ENCODE measurements around the gene IER5. TPM values are rescaled to one million over a fixed set of nuclear protein-coding genes. Genes with fewer than 3 reads are reported as not detected.

IER5 gene
- total and polyA plus RNA-seq, 9 of the 15 experiments (the other 6 are each of a cell fraction or from before 2014, with no cell fraction given) = 2.4 to 32.1 (median 12.0) TPM

- TF ChIP-seq STAG1 (CRISPR knock-in tag; IDR thresholded peaks at IDR 0.05; ENCODE audit: borderline replicate concordance) = no peak
- peak; percentile 14; the same call in 1 of the 2 replicates for TF ChIP-seq BCOR (IDR thresholded peaks at IDR 0.05)
- TF ChIP-seq KLF1 (tag; IDR thresholded peaks at IDR 0.05) = no peak
- TF ChIP-seq THRB (CRISPR knock-in tag; conservative IDR thresholded peaks at IDR 0.05) = peak; percentile 77; the same call in 1 of the 2 replicates
- peak; percentile 30 for TF ChIP-seq CREBBP (IDR thresholded peaks at IDR 0.05; ENCODE audit: low read depth, low read length)
- 0 out of 2 replicates have a peak, but pooled peaks have one; percentile 62 for TF ChIP-seq OTX1 (CRISPR knock-in tag; IDR thresholded peaks at IDR 0.05)
- TF ChIP-seq ZNF408 (CRISPR knock-in tag; IDR thresholded peaks at IDR 0.05; ENCODE audit: low read depth) = no peak
- no peak for TF ChIP-seq CGGBP1 (CRISPR knock-in tag; IDR thresholded peaks at IDR 0.05)
- no peak for TF ChIP-seq POLR2H (tag; IDR thresholded peaks at IDR 0.05; ENCODE audit: low read depth)
- no peak for TF ChIP-seq TEAD4 (IDR thresholded peaks at IDR 0.05; ENCODE audit: low read length)
- no peak for TF ChIP-seq TEAD4 (CRISPR knock-in tag; IDR thresholded peaks at IDR 0.05; ENCODE audit: borderline replicate concordance)
- peak; percentile 89; the same call in 1 of the 2 replicates for TF ChIP-seq ZBTB26 (CRISPR knock-in tag; IDR thresholded peaks at IDR 0.05)
- no peak for TF ChIP-seq TAF9B (IDR thresholded peaks at IDR 0.05; ENCODE audit: partially characterized antibody)
- TF ChIP-seq ZNF143 (CRISPR knock-in tag; IDR thresholded peaks at IDR 0.05) = no peak
- no peak for TF ChIP-seq MLX (CRISPR knock-in tag; conservative IDR thresholded peaks at IDR 0.05)
- no peak for TF ChIP-seq ZKSCAN8 (CRISPR knock-in tag; IDR thresholded peaks at IDR 0.05)
These were observed 47.6 kb downstream of the IER5 start (continued) for GRCh38 chr1:181135815-181136737.
